Stimulated activated CD4-positive, alpha-beta T cell treated with anti-CD3 and anti-CD28 coated beads, TNF-alpha, amount 100 ng/mL, for 4 hours (primary cell): ENCODE data around the gene PDSS1.

ENCODE experiments used
- DNase-seq, 3 experiments: peaks; one replicate each; pipeline ENCODE4 v3.0.0-alpha.2; 2020; ENCODE audit warnings: low read depth in 3 of 3

PDSS1 gene

DNA sequence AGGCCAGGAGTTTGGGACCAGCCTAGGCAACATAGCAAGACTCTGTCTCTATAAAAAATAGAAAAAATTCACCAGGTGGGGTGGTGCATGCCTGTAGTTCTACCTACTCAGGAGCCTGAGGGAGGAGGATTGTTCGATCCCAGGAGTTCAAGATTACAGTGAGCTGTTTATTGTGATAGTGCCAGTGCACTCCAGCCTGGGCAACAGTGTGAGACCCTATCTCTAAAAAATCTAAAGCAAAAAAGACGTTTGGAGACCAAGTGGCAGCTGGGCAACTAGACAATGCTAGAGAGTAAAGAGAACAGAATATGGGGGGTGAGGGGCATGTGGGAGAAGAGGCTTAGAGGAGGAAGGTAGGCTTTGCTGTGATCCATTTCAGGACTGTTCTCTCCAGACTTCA lies 1.4 kb downstream of the PDSS1 start:
- no peak for DNase-seq

DNA sequence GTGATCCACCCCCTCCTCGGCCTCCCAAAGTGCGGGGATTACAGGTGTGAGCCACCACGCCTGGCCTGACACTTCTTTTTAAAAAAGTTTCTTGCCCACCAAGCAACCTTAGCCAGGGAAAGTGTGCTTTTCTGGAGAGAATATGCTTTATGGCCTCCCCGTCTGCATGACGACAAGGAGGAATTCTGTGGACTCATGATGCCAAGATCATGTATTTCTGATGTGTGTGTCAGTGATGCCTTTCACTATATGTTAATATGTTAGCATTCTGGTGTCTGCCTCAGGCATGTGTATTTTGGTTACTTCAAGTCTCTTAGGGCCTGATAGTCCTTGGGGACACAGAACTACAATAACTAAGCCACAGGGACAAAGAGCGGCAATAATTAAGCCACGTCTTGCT lies 2.1 kb downstream of the PDSS1 start:
- DNase-seq = no peak

DNA sequence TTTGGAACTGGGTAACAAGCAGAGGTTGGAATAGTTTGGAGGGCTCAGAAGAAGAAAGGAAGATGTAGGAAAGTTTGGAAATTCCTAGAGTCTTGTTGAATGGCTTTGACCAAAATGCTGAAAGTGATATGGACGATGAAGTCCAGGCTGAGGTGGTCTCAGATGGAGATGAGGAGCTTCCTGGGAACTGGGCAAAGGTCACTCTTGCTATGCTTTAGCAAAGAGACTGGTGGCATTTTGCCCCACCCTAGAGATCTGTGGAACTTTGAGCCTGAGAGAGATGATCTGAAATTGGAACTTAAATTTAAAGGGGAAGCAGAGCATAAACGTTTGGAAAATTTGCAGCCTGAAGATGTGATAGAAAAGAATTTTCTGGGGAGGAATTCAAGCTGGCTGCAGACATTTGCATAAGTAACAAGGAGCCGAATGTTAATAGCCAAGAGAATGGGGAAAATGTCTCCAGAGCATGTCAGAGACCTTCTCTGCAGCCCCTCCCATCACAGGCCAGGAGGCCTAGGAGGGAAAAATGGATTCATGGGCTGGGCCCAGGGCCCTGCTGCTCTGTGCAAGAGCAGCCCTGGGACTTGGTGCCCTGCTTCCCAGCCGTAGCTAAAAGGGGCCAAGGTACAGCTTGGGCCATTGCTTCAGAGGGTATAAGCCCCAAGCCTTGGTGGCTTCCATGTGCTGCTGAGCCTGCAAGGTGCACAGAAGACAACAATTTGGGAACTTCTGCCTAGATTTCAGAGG lies 3.6 kb downstream of the PDSS1 start:
- no peak for DNase-seq

DNA sequence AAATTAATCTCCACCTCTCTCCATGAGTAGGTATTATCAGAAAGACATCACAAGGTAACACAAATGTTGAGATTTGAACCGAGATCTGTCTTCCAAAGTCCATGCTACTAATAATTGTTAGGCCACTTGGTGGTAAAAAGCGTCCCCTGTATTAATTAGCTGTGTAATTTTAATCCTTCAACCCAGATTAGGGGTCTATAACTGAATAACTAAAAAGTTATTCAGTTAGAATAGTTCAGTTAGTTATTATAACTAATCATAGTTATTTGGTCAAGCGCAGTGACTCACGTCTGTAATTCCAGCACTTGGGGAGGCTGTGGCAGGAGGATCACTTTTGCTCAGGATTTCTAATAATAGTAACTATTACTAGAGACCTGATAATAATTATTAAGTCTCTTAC lies 5.6 kb downstream of the PDSS1 start:
- no peak for DNase-seq

DNA sequence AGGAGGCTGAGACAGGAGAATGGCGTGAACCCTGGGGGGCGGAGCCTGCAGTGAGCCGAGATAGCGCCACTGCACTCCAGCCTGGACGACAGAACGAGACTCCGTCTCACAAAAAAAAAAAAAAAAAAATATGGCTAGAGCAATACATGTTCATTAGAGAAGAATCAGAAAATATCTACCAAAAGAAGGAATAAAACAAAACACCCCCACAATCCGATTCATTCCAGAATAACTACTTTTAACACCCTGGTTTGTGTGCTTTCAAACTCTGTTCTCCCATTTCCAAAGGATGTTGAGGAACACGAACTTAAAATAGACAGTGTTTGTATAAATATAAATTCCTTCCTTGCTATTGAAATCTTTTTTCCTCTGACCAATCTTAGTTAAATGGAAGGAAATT lies 6.5 kb downstream of the PDSS1 start:
- DNase-seq = no peak

DNA sequence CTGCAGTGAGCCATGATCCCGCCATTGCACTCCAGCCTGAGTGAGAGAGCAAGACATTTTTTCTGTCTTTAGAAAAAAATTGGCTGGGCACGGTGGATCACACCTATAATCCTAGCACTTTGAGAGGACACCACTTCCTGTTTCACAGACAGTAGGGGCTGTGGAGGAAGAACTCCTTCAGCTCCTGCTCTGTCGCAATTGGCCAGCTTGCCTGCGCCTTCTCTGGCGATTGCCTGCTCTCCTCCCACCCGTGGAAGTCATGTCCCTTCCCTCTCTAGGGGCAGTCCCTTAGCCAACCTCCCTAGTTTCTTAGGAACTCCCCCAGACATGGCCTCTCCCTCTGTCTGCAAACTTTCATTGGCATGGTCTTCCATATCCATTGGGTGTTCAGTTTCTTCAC lies 8.7 kb downstream of the PDSS1 start:
- no peak for DNase-seq

DNA sequence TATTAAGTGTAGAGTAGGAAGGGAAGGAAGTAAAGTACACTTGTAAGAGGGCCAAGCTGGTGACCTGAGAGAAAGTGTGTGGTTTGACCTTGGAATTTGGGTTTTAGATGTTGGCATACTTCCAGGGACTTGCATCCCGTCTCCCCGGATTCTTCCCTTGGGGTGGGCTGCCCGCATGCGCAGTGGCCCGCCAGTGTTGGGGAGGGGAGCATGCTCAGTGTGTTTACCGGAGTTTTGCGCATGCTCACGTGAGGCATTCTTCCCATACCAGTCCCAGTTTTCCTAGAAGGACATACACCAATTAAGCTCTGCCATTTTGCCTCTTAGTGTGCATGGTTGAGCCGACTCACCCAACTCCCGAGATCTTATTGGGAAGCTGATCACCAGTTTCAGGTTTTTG lies 9.4 kb downstream of the PDSS1 start:
- DNase-seq = no peak

DNA sequence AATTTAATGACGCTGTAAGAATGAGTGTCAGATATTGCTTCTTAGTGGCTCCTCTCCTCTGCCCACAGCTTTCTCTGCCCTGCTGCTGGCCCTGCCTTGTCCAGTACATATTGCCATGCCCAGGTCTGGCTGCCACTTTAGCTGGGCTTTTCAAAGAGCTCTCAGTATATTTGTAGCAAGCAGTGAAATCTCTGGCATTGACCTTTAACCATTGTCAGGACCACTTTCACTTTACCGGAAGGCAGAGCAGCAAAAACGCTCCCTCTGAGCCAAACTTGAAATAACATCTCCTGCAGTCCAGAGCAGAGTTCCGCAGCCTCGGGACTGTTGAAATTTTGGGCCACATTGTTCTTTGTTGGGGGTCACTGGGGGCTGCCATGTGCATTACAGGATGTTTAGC lies 13.8 kb downstream of the PDSS1 start:
- no peak for DNase-seq

DNA sequence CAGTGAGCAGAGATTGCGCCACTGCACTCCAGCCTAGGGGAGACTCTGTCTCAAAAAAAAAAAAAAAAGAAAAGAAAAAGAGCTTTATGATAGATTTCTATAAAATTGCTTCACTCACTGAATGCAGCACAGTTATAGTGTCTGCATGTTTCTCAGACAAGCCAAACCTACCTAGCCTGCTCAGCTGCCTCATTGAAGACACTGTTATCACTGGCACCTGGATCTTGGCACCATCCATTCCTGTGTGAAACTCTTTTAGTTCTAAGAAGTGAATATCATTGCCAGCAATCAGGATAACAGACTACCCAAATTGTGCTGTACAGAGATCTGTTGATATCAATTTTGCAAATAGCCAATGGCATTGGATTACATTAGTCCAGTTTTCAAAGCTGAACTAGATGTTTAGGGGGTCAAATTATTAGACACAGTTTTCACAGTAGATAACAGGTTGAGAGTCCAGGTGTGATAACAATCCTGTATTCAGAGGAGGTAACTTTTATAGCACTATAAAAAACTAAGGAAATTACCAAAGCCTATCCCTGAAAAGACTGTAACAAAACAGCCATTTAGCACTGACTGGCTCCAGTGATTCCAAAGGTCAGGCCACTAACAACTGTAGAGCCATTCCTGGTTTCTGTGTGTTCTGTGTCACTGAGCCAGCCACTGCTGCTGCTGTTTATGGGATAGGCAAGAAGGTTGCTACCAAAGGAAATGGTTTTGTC lies 17.1 kb downstream of the PDSS1 start:
- DNase-seq = no peak

DNA sequence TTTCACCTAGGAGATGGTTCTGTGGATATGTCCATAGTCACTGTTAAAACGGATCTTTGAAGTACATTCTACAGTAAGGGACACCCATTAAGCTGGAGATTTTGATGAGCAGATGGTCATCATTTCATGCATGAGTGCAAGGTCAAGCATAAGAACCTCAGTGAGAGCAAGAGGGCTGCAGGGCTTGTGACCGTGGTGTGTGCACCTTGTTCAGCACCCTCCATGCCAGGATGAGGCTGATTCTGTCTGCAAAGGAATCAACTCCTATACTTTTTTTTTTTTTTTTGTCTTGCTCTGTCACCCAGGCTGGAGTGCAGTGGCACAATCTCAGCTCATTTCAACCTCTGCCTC lies 17.6 kb downstream of the PDSS1 start:
- DNase-seq = no peak

DNA sequence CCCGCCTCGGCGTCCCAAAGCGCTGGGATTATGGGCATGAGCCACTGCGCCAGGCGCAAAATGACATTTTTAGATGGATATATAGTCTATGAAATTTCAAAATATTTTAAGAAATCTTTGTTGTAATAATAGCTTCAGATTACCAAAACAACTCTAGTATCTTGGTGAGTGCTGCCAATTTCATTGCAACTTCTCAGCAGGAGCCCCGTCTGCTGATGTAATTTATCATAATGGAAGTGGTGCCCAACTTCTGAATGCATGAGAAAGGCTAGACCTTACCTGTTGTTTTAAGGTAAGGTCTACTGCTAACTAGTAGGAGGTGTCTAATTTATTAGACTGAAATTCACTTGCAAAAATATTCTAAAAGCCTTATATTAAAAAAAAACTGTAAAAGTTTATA lies 20.0 kb downstream of the PDSS1 start:
- DNase-seq = no peak

DNA sequence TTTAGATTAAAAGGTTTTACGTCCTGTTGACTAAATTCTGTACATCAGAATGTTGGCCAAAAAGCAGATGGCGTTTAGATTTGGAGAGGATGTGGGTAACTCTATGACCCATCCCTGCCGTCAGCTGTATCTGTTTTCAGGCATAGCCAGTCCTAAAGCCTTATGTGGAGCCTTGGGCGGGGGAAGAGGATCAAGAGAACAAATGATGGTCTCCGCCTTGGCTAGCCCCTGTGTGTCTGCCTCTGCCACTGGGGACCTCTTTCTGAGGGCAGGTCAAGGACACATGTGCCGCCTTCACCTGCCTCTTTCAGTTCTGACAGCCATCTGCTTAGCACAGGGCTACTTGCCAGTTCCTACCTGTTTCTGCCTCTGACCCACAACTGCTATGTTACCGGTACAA lies 24.1 kb downstream of the PDSS1 start:
- no peak for DNase-seq

DNA sequence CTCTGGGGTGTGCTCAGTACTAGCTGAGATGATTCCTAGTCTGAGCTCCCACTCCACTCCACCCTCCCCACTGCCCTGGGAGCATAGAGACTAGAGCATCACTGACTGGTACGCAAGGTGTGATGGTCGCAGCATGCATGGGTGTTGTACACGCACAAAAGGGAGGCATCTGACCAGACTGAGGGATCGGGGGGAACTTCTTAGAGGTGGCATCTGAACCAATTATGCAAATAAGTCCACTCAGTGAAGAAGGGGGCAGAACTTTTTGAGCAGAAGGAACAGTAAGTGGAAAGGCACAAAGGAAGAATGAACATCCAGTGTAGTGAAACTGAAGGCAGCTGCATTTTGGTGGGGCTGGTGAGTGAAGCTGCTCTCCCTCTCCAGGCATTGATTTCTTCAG lies 25.5 kb downstream of the PDSS1 start:
- DNase-seq = no peak

DNA sequence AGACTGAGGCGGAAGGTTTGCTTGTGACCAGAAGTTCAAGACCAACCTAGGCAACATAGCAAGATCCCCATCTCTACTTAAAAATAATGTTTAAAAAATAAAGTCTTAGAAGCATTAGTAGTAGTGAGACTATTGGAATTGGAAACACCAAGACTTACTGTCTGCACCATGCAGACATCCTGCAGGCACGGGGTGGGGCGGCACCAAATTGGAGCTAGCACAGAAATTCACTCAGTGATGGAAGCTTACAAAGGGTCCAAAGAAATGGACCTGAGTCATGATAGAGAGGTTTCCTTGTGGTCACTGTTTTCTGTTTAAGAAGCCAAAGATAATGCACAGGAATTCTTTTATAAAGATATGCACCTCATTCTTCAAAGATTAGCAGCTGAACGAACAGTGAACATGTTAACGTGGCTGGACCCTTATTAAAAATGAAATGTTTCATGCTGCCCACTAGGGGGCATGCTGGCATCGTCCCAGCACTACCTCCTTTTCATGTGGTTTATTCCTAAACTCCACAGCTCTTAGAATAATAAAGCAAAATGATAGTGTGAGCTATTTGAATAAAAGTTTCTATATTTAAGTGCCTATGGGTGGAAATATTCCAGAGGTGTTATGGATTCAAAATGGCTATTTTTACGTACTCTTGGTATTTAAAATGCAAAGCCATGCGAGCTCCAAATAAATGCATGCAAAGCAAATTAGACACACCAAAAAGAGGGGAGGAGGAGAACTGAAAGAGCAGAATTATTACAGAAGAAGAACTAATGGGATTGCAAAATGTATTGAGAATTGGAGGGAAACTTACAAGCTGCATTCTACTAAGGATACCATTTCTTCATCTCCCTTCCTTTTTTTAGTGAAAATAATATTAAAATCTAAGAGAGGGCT lies 28.6 kb downstream of the PDSS1 start:
- peak in 1 of 3 experiments; percentile 20 for DNase-seq

DNA sequence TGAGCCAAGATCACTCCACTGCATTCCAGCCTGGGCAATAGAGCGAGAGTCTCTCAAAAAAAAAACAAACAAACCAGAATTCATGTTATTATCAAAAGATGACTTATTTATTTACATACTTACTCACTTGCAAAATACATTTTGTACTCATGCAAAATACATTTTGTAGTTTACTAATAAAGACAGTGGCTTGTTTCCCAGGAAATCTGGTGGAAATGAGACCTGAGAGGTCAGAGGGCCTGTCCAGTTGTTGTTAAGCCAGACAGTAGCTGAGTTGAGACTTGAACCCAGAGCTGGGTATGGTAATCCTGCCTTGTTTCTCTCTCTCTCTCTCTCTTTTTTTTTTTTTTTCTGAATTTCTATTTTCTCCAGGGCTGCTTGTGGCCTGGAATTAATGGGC lies 29.5 kb downstream of the PDSS1 start:
- no peak for DNase-seq

DNA sequence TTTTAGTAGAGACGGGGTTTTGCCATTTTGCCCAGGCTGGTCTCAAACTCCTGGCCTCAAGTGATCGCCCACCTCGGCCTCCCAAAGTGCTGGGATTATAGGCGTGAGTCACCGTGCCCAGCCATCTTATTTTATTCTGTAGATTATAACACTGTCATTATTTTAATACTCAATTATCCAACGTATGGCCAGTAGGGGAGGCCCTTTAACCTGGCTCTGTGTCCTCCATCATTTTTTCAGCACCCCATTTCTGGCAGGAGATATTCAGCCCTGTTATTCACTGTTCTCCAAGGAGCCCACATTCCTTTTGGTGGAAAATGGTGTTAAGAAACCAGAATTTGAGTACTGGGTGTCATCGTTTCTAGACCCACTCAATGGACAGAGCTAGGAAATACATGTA lies 31.5 kb downstream of the PDSS1 start:
- no peak for DNase-seq

DNA sequence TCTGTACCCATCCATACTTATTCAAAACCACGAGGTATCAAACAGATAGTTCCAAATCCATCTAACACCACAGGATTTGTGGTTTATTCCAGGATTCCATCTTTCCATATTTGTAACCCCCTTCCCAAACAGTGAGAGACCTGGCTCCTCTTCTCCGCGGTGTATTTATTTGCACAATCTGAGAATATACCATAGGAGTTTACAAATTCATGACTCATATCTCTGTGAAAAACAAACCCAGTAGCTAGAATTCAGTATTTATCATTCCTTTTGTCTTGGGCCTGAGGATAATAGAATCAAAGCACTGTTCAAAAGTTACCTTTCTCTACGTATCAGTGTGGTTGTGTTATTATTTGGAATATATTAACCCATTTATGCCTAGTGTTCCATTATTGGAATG lies 31.9 kb downstream of the PDSS1 start:
- DNase-seq = no peak

DNA sequence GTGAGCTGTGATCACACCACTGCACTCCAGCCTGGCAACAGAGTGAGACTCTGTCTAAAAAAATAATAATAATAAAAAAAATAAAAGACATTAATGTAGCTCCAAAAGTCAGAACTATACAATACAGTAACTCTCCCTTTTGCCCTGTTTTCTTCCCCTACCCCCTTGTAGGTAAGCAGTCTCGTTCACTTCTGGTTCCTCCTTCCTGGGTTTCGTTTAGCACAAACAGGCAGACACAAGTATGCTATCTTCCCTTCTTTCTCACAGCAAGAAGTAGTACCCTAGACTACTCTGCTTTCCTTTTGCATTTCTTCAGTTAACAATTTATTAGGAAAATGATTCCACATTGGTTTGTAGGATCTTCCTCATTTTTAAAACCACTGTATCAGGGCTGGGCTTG lies 33.1 kb downstream of the PDSS1 start:
- DNase-seq = no peak

DNA sequence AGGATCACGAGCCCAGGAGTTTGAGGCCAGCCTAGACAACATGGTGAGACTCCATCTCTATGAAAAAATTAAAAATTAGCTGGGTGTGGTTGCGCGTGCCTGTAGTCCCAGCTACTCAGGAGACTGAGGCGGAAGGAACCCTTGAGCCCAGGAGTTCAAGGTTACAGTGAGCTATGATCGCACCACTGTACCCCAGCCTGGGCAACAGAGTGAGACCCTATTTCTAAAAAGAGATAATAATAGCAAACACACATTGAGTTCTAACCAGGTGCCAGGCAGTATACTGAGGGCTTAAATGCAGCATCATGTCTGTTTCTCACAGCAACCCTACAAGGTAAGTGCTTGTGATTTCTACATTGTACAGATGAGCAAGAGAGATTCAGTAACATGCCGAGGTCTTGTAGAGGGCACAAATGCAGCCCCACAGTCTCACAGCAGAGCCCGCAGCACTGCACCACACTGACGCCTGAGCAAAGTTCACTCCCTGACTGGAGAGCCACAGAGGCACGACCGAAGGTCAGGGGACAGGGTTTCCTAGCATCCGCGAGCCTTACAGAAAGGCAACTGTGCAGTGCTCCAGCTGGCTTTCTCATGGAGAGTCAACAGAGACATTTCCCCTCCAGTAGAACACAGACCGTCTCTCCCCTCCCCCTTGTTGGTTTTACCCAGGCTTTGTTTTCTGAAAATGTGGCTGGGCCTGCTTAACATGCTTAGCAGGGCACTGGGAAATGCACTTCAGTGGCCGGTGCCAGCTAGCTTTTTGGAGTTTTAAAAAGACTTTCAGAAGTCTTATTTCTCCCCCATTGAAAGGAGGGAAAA lies 36.5 kb downstream of the PDSS1 start:
- no peak for DNase-seq

DNA sequence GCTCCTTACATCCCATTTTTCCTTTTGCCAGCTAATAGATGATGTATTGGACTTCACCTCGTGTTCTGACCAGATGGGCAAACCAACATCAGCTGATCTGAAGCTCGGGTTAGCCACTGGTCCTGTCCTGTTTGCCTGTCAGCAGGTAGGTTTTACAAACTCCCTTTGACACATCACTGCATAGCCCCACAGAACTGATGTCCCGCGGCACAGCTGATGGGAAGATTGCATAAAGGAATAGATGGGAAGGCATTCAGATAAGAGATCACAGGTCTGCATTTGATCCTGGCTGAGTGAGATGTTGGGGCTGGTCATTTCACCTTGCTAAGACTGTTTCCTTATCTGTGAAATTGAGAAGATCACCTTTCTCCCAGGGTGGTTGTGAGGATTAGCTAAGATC lies 37.9 kb downstream of the PDSS1 start:
- DNase-seq = no peak

DNA sequence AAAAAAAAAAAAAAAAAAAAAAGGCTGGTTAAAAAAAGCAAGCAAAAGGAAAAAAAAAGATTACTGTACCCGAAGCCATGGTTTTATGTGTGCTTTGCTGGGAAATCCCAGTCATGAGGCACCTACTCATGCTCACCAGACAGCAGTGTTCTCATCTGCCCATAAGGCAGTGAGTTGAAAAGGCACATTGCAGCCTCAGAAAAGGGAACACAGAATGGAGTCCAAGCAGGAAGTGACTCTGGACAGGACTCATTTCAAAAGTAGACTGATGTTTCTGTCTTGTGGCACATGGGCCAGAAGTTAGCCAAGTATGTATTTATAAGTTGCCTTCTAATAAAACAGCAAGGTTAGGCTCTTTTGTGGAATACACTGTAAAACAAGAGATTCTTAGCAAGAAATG lies 40.2 kb downstream of the PDSS1 start:
- DNase-seq = no peak
